ENCODE results near the gene NTRK2.

The NTRK2 gene

DNA sequence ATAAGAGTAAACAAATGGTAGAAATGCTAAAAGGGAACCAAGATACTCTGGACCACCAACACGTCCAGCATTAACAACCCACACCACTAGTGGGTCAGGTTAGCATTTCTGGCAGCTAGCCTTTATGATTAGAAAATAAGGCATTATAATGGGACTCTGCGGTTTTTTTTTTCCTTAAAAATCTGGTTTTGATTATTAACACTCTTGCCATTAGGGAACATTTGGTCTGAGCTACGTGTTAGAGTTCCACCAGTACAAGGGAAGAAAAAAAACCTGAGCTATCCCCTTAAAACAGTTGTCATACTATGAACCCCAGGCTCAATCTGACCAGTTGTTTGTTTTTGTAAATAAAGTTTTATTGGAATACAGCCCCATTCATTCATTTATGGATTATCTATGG, 110.4 kb downstream of the NTRK2 start:
- no peak for DNase-seq (ENCODE audit: low read depth in 2 of 3, low spot score in 1 of 3)

DNA sequence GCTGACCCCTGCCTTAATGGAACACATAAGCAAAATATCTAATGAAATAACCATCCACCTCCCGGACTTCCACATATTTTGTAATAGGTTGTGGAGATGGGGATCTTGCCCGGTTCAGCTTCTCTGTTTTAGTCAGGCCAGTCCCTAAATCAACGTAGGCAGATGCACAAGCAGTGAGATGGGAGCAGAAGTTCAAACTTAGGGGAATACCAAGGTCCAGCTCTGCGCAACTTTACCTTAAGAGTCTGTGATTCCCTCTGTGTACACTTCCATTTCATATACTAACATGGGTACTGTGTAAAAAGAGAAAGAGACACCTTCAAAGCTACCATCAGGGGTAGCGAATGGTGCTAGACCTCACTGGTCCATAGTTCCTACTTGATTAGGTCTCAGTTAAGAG, 110.9 kb downstream of the NTRK2 start:
- DNase-seq (ENCODE audit: low read depth in 2 of 3, low spot score in 1 of 3): no peak

DNA sequence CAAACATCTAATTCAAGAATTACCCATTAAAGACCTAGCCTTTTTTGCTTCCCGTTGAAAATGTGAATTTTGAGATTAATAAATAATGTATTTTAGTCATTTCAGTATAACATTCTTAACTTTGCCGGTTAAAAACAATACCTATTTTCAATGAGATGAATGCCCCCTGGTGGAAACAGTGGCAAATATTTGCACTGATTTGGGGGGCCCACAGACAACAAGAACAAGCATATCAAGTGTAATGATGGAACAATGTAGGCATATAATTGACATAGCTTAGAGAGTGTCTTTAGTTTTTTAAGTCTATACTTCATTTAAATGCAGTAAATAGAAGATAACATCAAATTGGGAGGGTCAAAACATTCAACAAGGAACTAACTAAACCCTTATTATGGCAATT, 111.9 kb downstream of the NTRK2 start:
- DNase-seq (ENCODE audit: low read depth in 2 of 3, low spot score in 1 of 3): peak in 1 of 3 donors; percentile 5

DNA sequence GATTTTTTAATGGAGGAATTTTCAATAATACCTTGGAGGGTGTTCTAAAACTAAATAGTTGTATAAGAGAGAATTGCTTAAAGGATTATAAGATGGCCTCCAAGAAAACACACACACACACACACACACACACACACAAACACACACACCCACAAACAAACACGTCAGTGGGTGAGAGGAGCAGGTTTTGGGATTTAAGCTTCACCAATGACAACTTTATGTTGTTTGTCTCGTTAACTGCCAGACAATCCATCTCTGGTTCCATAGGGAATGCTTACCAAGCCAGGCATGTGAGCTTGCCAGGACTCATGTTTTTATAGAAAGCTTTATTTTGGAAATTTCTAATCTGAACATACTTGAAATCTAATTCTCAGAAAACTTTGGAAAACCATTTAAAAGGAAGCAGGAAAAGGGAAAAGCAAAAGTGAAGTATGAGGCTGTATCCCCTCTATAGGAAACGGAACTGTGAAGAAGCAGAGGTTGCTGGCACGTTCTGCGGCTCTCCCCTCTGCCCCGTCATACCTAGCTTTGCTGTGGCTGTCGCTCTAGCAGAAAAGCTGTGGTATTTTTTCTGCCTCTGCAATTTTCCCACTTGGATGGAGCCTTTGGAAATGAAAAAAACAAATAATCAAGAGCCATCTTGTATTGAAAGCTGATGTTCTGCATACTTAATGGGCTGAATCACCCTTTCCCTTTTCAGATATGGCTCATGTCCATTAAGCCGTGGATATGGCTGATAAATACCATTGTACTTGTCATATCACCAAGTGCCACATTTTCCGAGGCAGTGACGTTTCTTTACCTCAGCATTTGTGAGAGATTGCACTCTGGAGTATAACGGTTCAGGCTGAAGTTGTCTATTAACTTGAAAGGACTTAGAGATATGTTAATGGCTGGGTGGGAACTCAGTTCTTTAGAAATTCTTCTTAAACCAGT, 112.7 kb downstream of the NTRK2 start:
- no peak for DNase-seq (ENCODE audit: low read depth in 2 of 3, low spot score in 1 of 3)

GRCh38 chr9:84785792-84786547, 116.4 kb downstream of the NTRK2 start:
- no peak for DNase-seq (ENCODE audit: low read depth in 2 of 3, low spot score in 1 of 3)

DNA sequence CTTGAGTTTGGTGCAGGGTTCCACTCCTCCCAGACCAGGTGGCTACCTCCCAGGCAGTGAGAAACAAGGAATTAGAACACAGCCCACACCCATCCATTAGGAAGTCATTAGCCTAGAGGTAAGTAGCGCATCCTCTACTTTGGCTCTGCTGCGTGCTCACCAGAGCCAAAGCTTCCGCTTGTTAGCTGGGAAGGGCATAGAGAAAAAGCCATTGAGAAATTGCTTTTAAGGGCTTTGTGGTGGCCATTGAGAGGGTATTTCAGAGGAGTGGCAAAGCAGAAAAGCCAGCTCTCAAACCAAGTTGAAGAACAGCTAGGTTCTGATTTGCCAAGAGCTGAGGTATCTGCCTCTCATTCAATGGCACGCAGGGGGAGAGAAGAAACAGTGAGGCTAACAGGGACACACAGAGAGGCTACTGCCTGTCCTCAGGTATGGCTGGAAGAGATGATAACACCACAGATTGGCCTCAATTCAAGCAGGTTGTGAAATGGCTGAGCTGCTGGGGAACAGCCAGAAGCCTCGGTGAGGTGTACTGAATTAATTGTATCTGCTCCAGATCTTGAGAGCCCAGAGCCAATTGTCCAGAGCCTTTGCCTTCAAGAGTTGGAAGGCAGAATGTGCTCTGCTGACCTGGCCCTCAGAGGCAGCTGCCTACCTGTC, 119.4 kb downstream of the NTRK2 start:
- no peak for DNase-seq (ENCODE audit: low read depth in 2 of 3, low spot score in 1 of 3)

GRCh38 chr9:84789463-84789830, 119.9 kb downstream of the NTRK2 start:
- no peak for DNase-seq (ENCODE audit: low read depth in 2 of 3, low spot score in 1 of 3)

GRCh38 chr9:84791643-84792042, 122.1 kb downstream of the NTRK2 start:
- no peak for DNase-seq (ENCODE audit: low read depth in 2 of 3, low spot score in 1 of 3)

DNA sequence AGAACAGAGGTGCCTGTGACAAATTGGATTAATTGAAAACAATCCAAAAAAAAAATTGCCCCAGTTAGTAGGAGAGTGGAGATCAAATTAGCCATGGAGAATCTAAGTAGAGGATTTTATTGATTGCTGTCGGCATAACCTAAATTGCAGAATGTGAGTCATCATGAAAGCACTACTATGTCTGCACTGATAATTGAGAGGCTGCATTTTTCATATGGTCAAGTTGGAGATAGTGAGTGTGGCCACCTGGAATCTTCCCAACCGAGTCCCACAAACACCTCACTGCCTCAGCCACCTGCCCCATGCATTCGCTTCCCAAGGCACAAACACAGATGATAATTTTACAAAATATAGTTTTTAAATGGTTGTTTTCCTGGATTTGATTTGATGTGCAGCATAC, 123.7 kb downstream of the NTRK2 start:
- DNase-seq (ENCODE audit: low read depth in 2 of 3, low spot score in 1 of 3): no peak

GRCh38 chr9:84794981-84795637, 125.6 kb downstream of the NTRK2 start:
- DNase-seq (ENCODE audit: low read depth in 2 of 3, low spot score in 1 of 3): no peak

GRCh38 chr9:84796404-84796803, 126.9 kb downstream of the NTRK2 start:
- DNase-seq (ENCODE audit: low read depth in 2 of 3, low spot score in 1 of 3): no peak

- DNase-seq (ENCODE audit: low read depth in 2 of 3, low spot score in 1 of 3): no peak
Measured at GRCh38 chr9:84799251-84799650, 129.7 kb downstream of the NTRK2 start.

DNA sequence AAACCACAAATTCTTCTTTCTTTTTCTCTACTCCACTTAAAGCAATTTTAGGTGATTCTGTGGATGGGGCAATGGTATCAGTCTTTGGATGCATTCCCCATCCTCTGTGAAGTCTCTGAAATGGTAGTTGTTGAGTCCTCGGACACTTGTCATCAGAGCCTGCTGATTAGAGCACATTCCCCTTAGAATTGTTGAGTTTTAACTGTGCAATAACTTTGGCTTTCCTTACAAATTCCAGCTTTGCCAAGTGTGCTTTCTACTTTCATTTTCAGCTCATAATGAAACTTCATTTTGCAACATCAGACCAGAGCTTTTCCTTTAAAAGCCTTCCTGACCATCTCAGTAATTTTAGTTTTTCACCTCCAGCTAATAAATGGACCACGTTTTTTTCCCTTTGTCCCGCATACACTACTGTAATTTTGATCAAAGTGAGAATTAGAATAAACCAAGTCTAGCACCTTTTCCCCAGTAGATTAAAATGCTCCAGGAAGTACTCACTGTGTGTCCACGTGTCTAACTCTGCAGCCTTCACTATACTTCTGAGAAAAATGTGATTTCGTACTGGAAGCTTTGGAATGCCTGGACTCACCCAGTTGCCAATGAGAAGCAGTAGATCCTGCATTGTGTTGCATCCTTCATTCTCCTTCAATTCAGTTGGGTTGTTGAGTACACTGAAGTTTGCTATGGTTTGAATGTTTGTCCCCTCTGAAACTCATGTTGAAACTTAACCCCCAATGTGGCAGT, 135.6 kb downstream of the NTRK2 start:
- no peak for DNase-seq (ENCODE audit: low read depth in 2 of 3, low spot score in 1 of 3)

- DNase-seq (ENCODE audit: low read depth in 2 of 3, low spot score in 1 of 3): no peak
Measured at GRCh38 chr9:84807431-84807830, 137.9 kb downstream of the NTRK2 start.

DNA sequence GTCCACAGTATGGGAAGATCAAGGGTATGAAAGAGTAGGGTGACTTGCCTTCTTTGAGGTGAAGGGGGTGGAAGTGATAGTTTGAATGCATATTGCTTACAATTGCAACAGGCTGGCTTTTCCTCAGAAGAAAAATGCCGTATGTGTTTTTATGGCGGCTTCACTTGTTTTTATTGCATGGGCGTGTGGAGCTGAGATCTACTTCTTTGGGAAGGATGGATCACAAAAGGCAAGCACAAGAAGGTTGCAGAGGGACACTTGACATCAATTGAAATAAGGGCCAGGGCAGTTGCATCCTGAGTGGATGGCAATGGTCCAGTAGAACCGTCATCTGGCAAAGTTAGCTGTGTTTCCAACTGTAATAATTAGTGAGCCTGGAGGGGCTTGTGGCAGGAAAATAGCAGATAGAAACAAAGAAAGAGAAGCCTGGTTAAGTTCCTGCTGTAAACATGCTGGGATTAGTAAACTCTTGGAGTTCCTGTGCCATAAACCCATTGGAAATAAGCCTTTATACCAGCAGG, 138.4 kb downstream of the NTRK2 start:
- no peak for DNase-seq (ENCODE audit: low read depth in 2 of 3, low spot score in 1 of 3)

DNA sequence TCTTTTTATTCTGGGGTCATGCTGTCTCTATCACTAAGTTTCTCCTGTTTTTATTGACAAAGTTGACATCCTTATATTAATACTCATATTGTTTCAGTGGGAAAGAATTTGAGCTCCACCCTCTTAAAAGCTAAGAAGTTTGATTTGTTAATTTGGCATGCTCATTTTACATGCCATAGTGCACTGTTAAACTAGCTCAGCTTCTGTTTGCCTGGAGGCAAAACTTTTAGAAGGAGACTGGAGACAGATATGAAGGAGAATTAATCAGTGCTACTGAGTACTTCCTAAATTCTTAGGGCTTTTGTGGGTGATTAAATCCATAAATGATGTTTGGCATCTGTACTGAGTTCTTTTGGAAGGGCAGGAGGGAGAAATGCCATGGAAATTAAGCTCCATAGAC, 138.9 kb downstream of the NTRK2 start:
- DNase-seq (ENCODE audit: low read depth in 2 of 3, low spot score in 1 of 3): no peak

GRCh38 chr9:84811072-84811750, 141.7 kb downstream of the NTRK2 start:
- DNase-seq (ENCODE audit: low read depth in 2 of 3, low spot score in 1 of 3): no peak

DNA sequence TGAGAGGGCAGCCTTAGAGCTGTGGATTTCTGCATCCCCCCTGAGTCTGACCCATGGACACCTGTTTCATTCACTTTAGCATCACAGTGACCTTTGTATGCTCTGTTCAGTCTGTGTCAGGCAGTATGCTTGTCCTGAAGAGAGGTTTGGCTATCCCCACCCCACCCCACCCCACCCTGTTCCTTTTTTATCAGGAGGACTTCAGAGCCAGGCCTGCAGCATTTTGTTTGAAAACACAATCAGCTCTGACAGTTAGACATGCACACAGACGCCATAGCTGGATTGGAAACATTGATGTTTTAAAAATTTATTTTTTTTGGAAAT, 142.2 kb downstream of the NTRK2 start:
- DNase-seq (ENCODE audit: low read depth in 2 of 3, low spot score in 1 of 3): no peak

DNA sequence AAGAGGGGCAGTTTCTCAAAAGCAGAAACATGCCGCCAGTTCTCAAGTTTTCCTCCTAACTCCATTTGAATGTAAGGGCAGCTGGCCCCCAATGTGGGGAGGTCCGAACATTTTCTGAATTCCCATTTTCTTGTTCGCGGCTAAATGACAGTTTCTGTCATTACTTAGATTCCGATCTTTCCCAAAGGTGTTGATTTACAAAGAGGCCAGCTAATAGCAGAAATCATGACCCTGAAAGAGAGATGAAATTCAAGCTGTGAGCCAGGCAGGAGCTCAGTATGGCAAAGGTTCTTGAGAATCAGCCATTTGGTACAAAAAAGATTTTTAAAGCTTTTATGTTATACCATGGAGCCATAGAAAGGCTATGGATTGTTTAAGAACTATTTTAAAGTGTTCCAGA, 142.8 kb downstream of the NTRK2 start:
- DNase-seq (ENCODE audit: low read depth in 2 of 3, low spot score in 1 of 3): no peak

GRCh38 chr9:84812847-84813246, 143.3 kb downstream of the NTRK2 start:
- no peak for DNase-seq (ENCODE audit: low read depth in 2 of 3, low spot score in 1 of 3)

All from stimulated activated CD4-positive, alpha-beta T cell treated with anti-CD3 and anti-CD28 coated beads, Interleukin-12 subunit alpha, Interleukin-12 subunit beta, amount 100 ng/mL, for 48 hours (primary cell).